Liver (tissue), 9 donors: ENCODE results near the gene CFAP74. TPM values are rescaled to one million over a fixed set of nuclear protein-coding genes. Genes with fewer than 3 reads are reported as not detected.

Experiments
- DNase-seq: peaks from one replicate; pipeline ENCODE4 v3.0.0-alpha.2; 2017; ENCODE audit warnings: low spot score
- H3K27ac ChIP-seq, 2 donors: one replicate each; pipeline ENCODE4 v1.7.0; 2013; ENCODE audit warnings: inconsistent platforms in 2 of 2, low read length in 2 of 2, control low read depth in 1 of 2, low read depth in 1 of 2, mild to moderate bottlenecking in 1 of 2
- H3K27me3 ChIP-seq, 4 donors: one replicate each; pipeline versions ENCODE4 v1.6.1 to v1.7.0; 2013; ENCODE audit warnings: low read length in 3 of 4, inconsistent platforms in 1 of 4, mild to moderate bottlenecking in 1 of 4, moderate library complexity in 1 of 4; ENCODE audit not compliant: control insufficient read depth in 4 of 4, insufficient read depth in 4 of 4
- H3K36me3 ChIP-seq, 4 donors: one replicate each; pipeline versions ENCODE4 v1.6.1 to v1.7.0; 2013; ENCODE audit warnings: low read length in 3 of 4, mild to moderate bottlenecking in 3 of 4, low read depth in 1 of 4, moderate library complexity in 1 of 4; ENCODE audit not compliant: control insufficient read depth in 4 of 4, insufficient read depth in 3 of 4
- H3K4me1 ChIP-seq, 4 donors: one replicate each; pipeline versions ENCODE4 v1.6.1 to v1.7.0; 2013; ENCODE audit warnings: low read length in 3 of 4, mild to moderate bottlenecking in 3 of 4, moderate library complexity in 1 of 4; ENCODE audit not compliant: control insufficient read depth in 4 of 4, insufficient read depth in 4 of 4
- H3K4me3 ChIP-seq, 3 donors: one replicate each; pipeline versions ENCODE4 v1.6.1 to v1.7.0; 2013; ENCODE audit warnings: low read length in 3 of 3, control low read depth in 1 of 3, low read depth in 1 of 3, mild to moderate bottlenecking in 1 of 3
- H3K9ac ChIP-seq, 2 donors: one replicate each; pipeline ENCODE4 v1.7.0; 2013; ENCODE audit warnings: low read length in 2 of 2, mild to moderate bottlenecking in 2 of 2, moderate library complexity in 2 of 2, control low read depth in 1 of 2, low read depth in 1 of 2
- H3K9me3 ChIP-seq, 4 donors: one replicate each; pipeline versions ENCODE4 v1.6.1 to v1.7.0; 2013; ENCODE audit warnings: low read length in 3 of 4; ENCODE audit not compliant: control insufficient read depth in 4 of 4
- CTCF ChIP-seq: fragments of 150-350 bp; IDR thresholded peaks from 2 replicates; pipeline ENCODE4 v1.5.1; 2017; ENCODE audit warnings: improper control_type of control experiment, low read depth, low read length; ENCODE audit not compliant: missing input control
- EGR1 ChIP-seq, 2 donors: IDR thresholded peaks; 2 replicates each; pipeline ENCODE4 v1.6.1; 2016 to 2018; ENCODE audit warnings: antibody characterized with exemption in 2 of 2, low read depth in 2 of 2
- FOXA2 ChIP-seq: IDR thresholded peaks from 2 replicates; pipeline ENCODE4 v1.6.1; 2016; ENCODE audit warnings: antibody characterized with exemption
- GABPA ChIP-seq, 2 donors: IDR thresholded peaks in 1 of 2; conservative IDR thresholded peaks in 1 of 2; 2 replicates each; pipeline ENCODE4 v1.6.1; 2016; ENCODE audit warnings: antibody characterized with exemption in 2 of 2, mild to moderate bottlenecking in 1 of 2, moderate library complexity in 1 of 2
- HNF4G ChIP-seq: IDR thresholded peaks from 2 replicates; pipeline ENCODE4 v1.6.1; 2016; ENCODE audit warnings: antibody characterized with exemption
- JUND ChIP-seq, 2 donors: IDR thresholded peaks; 2 replicates each; pipeline ENCODE4 v1.6.1; 2016; ENCODE audit warnings: antibody characterized with exemption in 2 of 2
- NR2F2 ChIP-seq: IDR thresholded peaks from 2 replicates; pipeline ENCODE4 v1.6.1; 2016; ENCODE audit warnings: antibody characterized with exemption
- RAD21 ChIP-seq, 2 donors: IDR thresholded peaks; 2 replicates each; pipeline ENCODE4 v1.6.1; 2016; ENCODE audit warnings: antibody characterized with exemption in 2 of 2, mild to moderate bottlenecking in 2 of 2
- RXRA ChIP-seq, 2 donors: IDR thresholded peaks; 2 replicates each; pipeline ENCODE4 v1.6.1; 2017 to 2018; ENCODE audit warnings: antibody characterized with exemption in 2 of 2, mild to moderate bottlenecking in 1 of 2
- SP1 ChIP-seq: IDR thresholded peaks from 2 replicates; pipeline ENCODE4 v1.6.1; 2018; ENCODE audit warnings: antibody characterized with exemption, mild to moderate bottlenecking
- TAF1 ChIP-seq: conservative IDR thresholded peaks from 2 replicates; pipeline ENCODE4 v1.6.1; 2016; ENCODE audit warnings: antibody characterized with exemption, mild to moderate bottlenecking
- WGBS: extraction: QIAGEN DNeasy Blood & Tissue Kit; methylation state at CpG from one replicate; pipeline ENCODE4 v1.1.7; 2013; 5-methylcytosine and 5-hydroxymethylcytosine counted together
- polyA plus RNA-seq, 2 donors: library from polyadenylated mRNA; stranded (reverse) in 1 of 2; unstranded in 1 of 2; fragments of 200-250 nt in 1 of 2; fragments of >200 nt in 1 of 2; fragmentation: Nextera tagmentation in 1 of 2; extraction: Ambion mirVana in 1 of 2; gene quantifications; one replicate each; pipeline versions ENCODE4 v1.2.1 to v1.2.3, GENCODE V29; 2013 to 2015
- total RNA-seq, 2 donors: library from RNA; depleted of rRNA; stranded (reverse); fragments of >200 nt; gene quantifications; one replicate each; pipeline ENCODE4 v1.2.3, GENCODE V29; 2014
- TF ChIP-seq, protein P1 (sequence below): IDR thresholded peaks from 2 replicates; pipeline ENCODE4 v1.6.1; 2016; ENCODE audit warnings: antibody characterized with exemption
- TF ChIP-seq, protein P2 (sequence below): IDR thresholded peaks from 2 replicates; pipeline ENCODE4 v1.6.1; 2016; ENCODE audit warnings: antibody characterized with exemption
- TF ChIP-seq, protein P3 (sequence below): IDR thresholded peaks from 2 replicates; pipeline ENCODE4 v1.6.1; 2016; ENCODE audit warnings: antibody characterized with exemption
- donor health status: healthy.
- donor health status: healthy.
- donor health status: healthy.
- donor health status: healthy.
- donor health status: healthy.

The CFAP74 gene
- total and polyA plus RNA-seq, 4 donors, result under 0.01 to 0.31 TPM; not detected in 2

DNA sequence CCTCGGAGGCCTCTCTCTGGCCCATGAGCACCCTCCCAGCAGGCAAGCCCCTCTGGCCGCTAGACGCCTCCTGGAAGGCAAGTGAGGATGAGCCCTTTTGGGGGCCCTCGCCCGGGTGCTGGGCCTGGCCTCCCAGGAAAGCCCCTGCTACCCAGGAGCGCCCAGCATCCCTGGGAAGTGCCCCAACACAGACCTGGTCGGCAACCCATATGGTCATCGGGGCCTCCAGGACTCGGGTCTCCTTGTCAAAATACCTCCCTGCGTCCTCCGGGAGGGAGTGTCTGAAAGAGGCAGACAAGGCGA lies 63.5 kb downstream of the CFAP74 start:
- no peaks in the 10 kb centered on the region for H3K27me3 ChIP-seq

DNA sequence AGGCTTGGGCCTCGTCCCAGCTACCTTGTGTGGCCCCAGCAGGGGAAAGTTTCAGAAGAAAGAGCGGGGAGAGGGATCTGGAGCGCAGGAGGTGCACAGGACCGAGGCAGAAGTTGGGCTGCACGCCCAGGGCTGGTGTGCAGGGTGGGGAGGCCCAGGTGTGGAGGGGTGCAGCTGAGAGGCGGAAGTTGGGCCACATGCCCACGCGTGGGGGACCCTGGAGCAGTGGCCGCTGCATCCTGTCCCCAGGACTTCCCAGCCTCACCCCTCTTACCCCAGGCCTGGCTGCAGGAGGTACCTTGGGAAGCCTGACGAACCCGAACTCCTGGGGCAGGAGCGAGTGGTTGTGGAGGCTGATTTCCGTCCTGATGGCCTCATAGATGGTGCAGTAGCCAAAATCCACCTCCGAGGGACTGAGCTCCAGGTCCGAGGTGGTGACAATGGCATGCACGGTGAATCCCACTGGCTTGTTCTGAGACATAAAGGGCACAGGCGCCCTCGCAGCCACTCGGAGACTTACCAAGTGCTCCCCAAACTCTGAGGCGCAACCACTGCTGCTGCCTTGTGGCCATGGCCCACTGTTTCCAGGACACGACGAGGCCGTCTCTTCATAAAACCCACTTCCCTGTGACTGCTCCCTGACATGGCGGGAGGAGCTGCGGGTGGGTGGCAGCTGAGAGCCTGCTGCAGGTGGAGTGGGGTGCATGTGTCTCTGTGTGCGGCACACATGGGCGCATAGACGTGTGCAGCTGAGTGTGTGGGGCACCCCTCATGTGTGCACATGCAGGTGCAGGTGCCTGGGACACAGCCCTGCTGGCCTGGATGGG lies 64.1 kb downstream of the CFAP74 start:
- Histone ChIP-seq H3K9me3 (no peaks in the 10 kb centered on the region), H3K27ac (no peak overlapping the region), H3K36me3 (no peaks in the 10 kb centered on the region), H3K4me1 (peaks cover 3 to 16% (median 9%) of the 10 kb centered on the region in 4 donors), H3K9ac (no peak overlapping the region), H3K27me3 (no peaks in the 10 kb centered on the region), H3K4me3 (no peak overlapping the region)
- TF ChIP-seq TAF1 (no peak), RXRA (IDR thresholded peaks at IDR 0.05) (no peak), NR2F2 (no peak), HNF4G (no peak), RAD21 (IDR thresholded peaks at IDR 0.05) (no peak), CTCF (no peak), SP1 (no peak), GABPA (IDR thresholded peaks at IDR 0.05 in 1 of 2, conservative IDR thresholded peaks at IDR 0.05 in 1 of 2) (no peak), FOXA2 (no peak), EGR1 (IDR thresholded peaks at IDR 0.05; ENCODE audit: low read depth in 2 of 2) (no peak)
- TF ChIP-seq, protein P1, sequence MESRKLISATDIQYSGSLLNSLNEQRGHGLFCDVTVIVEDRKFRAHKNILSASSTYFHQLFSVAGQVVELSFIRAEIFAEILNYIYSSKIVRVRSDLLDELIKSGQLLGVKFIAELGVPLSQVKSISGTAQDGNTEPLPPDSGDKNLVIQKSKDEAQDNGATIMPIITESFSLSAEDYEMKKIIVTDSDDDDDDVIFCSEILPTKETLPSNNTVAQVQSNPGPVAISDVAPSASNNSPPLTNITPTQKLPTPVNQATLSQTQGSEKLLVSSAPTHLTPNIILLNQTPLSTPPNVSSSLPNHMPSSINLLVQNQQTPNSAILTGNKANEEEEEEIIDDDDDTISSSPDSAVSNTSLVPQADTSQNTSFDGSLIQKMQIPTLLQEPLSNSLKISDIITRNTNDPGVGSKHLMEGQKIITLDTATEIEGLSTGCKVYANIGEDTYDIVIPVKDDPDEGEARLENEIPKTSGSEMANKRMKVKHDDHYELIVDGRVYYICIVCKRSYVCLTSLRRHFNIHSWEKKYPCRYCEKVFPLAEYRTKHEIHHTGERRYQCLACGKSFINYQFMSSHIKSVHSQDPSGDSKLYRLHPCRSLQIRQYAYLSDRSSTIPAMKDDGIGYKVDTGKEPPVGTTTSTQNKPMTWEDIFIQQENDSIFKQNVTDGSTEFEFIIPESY, result no peak
- TF ChIP-seq, protein P2, sequence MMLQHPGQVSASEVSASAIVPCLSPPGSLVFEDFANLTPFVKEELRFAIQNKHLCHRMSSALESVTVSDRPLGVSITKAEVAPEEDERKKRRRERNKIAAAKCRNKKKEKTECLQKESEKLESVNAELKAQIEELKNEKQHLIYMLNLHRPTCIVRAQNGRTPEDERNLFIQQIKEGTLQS, result no peak
- TF ChIP-seq, protein P3, sequence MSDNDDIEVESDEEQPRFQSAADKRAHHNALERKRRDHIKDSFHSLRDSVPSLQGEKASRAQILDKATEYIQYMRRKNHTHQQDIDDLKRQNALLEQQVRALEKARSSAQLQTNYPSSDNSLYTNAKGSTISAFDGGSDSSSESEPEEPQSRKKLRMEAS, result no peak
- no peak for DNase-seq
- 94% methylated on average over 28 of the region's 28 CpGs for WGBS

More for the DNA sequence above, 63.5 kb downstream of the CFAP74 start:
- H3K9me3 ChIP-seq, result no peaks in the 10 kb centered on the region
- 93% methylated on average over 12 of the region's 12 CpGs for WGBS
- H3K4me1 ChIP-seq, result peaks cover 3 to 16% (median 9%) of the 10 kb centered on the region in 4 donors
- no peak for DNase-seq
- H3K4me3 ChIP-seq, result no peak overlapping the region
- no peak overlapping the region for H3K27ac ChIP-seq
- TF ChIP-seq JUND (IDR thresholded peaks at IDR 0.05) (no peak), TAF1 (no peak), RXRA (IDR thresholded peaks at IDR 0.05) (no peak), RAD21 (IDR thresholded peaks at IDR 0.05) (no peak)
- H3K36me3 ChIP-seq, result no peaks in the 10 kb centered on the region
- H3K9ac ChIP-seq, result no peak overlapping the region
